Calu3 (cell line): Measurements from ENCODE around the gene LONRF3. TPM values are rescaled to one million over a fixed set of nuclear protein-coding genes. Genes with fewer than 3 reads are reported as not detected.

Source experiments
- BruUV-seq: library from RNA; stranded (reverse); fragments of 400-500 nt; replicated peaks from 2 replicates; lab custom pipeline; 2021; lab: Mats Ljungman, UMichigan
- CTCF ChIA-PET: fragments of 300-600 bp; sonication (Branson Sonifier 250); formaldehyde crosslinking; loops from one replicate; lab custom pipeline; 2022; ENCODE audit warnings: antibody characterized with exemption; lab: Charles Lee
- DNase-seq: peaks from one replicate; pipeline ENCODE4 v3.0.0; 2022
- H3K27ac Mint-ChIP-seq: one replicate; pipeline ENCODE4 v1.8.0; 2022; ENCODE audit warnings: mixed read lengths; ENCODE audit not compliant: unreplicated experiment
- H3K27me3 Mint-ChIP-seq: one replicate; pipeline ENCODE4 v1.8.0; 2022; ENCODE audit warnings: mixed read lengths; ENCODE audit not compliant: unreplicated experiment
- H3K36me3 Mint-ChIP-seq: one replicate; pipeline ENCODE4 v1.8.0; 2022; ENCODE audit warnings: mild to moderate bottlenecking, moderate library complexity, mixed read lengths; ENCODE audit not compliant: insufficient read depth, unreplicated experiment
- H3K4me1 Mint-ChIP-seq: one replicate; pipeline ENCODE4 v1.8.0; 2022; ENCODE audit warnings: mild to moderate bottlenecking, low read depth, mixed read lengths; ENCODE audit not compliant: unreplicated experiment
- H3K4me3 Mint-ChIP-seq: one replicate; pipeline ENCODE4 v1.8.0; 2022; ENCODE audit warnings: mild to moderate bottlenecking, low read depth, moderate library complexity, mixed read lengths; ENCODE audit not compliant: unreplicated experiment
- H3K9me3 Mint-ChIP-seq: one replicate; pipeline ENCODE4 v1.8.0; 2022; ENCODE audit warnings: low read depth, mixed read lengths; ENCODE audit not compliant: unreplicated experiment
- intact Hi-C: fragments of 100-400 bp; cut with micrococcal nuclease; formaldehyde crosslinking; loops from one replicate; pipeline ENCODE4 v1.10.0; 2022; ENCODE audit not compliant: unreplicated experiment
- total RNA-seq: library from RNA; stranded (reverse); gene quantifications from 2 replicates; pipeline ENCODE4 v1.2.3, GENCODE V29; 2022
- TF ChIP-seq, protein P1 (sequence below): fragments of 200-600 bp; IDR thresholded peaks from one replicate; pipeline ENCODE4 v1.8.0; 2022; ENCODE audit warnings: antibody characterized with exemption; ENCODE audit not compliant: unreplicated experiment

Gene LONRF3
- total RNA-seq, 1 experiment from 2014 or later, result 6.7 TPM

DNA sequence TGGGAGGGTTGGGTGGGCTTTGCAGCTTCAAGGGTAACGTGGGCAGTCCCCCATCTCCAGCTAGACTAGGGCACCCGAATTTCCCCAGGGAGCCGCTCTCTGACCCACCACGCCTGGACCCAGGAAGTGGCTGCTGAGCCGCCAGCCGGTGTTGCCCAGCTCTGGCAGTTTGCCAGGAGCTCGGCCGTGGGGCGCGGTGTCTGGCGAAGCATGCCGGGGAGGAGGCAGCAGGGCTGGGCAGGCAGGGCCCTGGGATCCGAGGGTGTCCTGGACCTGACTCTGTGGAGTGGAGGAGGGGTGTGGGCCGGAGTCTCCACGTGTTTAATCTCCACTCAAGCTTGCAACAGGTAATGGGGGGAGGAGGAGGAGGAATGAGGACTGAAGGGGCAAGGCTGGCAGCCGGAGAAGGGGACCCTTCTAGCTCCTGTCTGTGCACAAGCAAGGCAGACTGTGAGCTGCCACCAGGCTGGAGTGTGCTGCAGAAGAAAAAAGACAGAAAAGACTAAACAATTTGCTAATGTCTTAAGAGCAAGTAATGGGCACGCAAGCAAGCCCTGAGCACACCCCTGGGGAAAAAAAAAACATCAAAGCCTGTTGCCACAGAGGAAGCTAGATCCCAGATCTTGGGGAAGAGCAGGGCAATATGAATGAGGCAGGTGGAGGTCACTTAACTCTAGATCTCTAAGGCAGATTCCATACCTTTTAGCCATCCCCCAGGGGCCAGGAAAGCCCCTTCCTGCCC, 2.4 kb downstream of the LONRF3 start:
- H3K9me3 Mint-ChIP-seq, result no peaks in the 10 kb centered on the region

DNA sequence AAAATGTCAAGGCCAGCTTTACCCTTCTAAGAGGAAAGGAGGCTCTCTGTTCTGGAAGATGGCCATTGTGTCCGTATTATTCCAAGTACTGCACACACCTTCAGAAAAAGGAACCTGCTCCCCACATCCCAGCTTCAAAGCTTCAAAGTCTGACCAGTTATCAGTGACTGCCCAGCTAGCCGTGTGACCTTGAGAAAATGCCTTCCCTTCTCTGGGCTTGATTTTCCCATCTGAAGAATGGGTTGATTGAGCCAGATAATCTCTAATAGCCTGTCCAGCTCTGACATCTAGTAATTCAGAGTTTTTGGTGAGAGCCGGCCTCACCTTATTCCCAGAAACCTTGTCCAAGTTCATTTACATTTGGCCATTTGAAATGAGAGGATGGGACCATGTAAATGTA, 3.0 kb downstream of the LONRF3 start:
- H3K9me3 Mint-ChIP-seq, result no peaks in the 10 kb centered on the region

More for the DNA sequence above, 2.4 kb downstream of the LONRF3 start:
- peaks cover 17% of the 10 kb centered on the region for H3K27me3 Mint-ChIP-seq
- H3K4me1 Mint-ChIP-seq, result peaks cover 25% of the 10 kb centered on the region
- intact Hi-C loops, result no loop called here
- no TSS peak for BruUV-seq
- CTCF ChIA-PET, result no interaction called here
- H3K4me3 Mint-ChIP-seq, result peak overlapping the region; percentile 90
- TF ChIP-seq, protein P1, sequence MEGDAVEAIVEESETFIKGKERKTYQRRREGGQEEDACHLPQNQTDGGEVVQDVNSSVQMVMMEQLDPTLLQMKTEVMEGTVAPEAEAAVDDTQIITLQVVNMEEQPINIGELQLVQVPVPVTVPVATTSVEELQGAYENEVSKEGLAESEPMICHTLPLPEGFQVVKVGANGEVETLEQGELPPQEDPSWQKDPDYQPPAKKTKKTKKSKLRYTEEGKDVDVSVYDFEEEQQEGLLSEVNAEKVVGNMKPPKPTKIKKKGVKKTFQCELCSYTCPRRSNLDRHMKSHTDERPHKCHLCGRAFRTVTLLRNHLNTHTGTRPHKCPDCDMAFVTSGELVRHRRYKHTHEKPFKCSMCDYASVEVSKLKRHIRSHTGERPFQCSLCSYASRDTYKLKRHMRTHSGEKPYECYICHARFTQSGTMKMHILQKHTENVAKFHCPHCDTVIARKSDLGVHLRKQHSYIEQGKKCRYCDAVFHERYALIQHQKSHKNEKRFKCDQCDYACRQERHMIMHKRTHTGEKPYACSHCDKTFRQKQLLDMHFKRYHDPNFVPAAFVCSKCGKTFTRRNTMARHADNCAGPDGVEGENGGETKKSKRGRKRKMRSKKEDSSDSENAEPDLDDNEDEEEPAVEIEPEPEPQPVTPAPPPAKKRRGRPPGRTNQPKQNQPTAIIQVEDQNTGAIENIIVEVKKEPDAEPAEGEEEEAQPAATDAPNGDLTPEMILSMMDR, result no peak
- no peak overlapping the region for H3K27ac Mint-ChIP-seq
- DNase-seq, result peak; percentile 79
- peaks cover 23% of the 10 kb centered on the region for H3K36me3 Mint-ChIP-seq

DNA sequence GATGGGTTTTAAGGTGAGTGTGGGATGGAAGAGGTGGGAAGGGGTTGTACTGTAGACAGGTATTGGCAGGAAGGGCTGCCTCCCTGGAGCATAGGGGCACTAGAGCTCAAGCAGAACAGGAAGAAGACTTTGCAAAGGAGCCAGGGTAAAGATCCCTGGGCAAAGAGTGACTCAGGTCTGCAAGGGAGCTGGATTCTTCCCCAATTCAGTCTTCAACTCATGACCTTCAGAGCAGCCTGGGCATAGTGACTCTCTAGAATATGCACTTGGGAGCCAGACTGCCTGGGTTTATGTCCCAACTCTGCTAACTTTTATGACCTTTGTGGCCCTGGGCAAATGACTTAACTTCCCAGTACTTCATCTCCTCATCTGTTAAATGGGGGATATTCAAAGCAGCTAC, 4.0 kb downstream of the LONRF3 start:
- Mint-ChIP-seq H3K4me1 (peaks cover 16% of the 10 kb centered on the region), H3K4me3 (no peak overlapping the region), H3K27ac (no peak overlapping the region), H3K9me3 (no peaks in the 10 kb centered on the region), H3K27me3 (peaks cover 4% of the 10 kb centered on the region), H3K36me3 (peaks cover 23% of the 10 kb centered on the region)
- TF ChIP-seq, protein P1, result no peak
- intact Hi-C loops, result no loop called here
- CTCF ChIA-PET, result no interaction called here
- no TSS peak for BruUV-seq
- no peak for DNase-seq

More for the DNA sequence above, 3.0 kb downstream of the LONRF3 start:
- Mint-ChIP-seq H3K27ac (no peak overlapping the region), H3K4me1 (peaks cover 25% of the 10 kb centered on the region), H3K4me3 (peak overlapping the region; percentile 90), H3K27me3 (peaks cover 14% of the 10 kb centered on the region), H3K36me3 (peaks cover 23% of the 10 kb centered on the region)
- TF ChIP-seq, protein P1, result no peak
- DNase-seq, result no peak
- TSS peak; percentile 13 for BruUV-seq
- CTCF ChIA-PET, result no interaction called here
- intact Hi-C loops, result no loop called here

DNA sequence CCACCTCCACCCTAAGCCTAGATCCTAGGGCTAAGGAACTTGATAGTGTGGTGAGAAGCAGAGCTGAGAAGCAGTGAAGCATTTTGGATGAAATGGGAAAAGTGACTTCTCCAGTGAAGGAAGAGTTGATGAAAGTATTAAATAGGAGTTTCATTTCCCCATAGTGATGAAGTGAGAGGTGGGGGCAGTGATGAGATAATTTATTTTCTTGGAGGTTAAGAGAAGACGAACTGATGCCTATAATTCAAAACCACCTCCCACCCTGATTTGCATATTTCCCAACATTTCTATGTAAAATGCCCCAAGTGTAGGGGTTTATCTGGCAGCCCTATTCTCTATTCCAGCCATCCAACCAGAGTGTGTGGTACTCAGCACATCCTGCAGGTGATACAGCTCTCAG, 6.3 kb downstream of the LONRF3 start:
- DNase-seq, result no peak
- H3K27me3 Mint-ChIP-seq, result no peaks in the 10 kb centered on the region
- H3K27ac Mint-ChIP-seq, result no peak overlapping the region
- TF ChIP-seq, protein P1, result no peak
- CTCF ChIA-PET, result no interaction called here
- peaks cover 13% of the 10 kb centered on the region for H3K4me1 Mint-ChIP-seq
- intact Hi-C loops, result no loop called here
- no peak overlapping the region for H3K4me3 Mint-ChIP-seq
- H3K36me3 Mint-ChIP-seq, result peaks cover 4% of the 10 kb centered on the region
- no peaks in the 10 kb centered on the region for H3K9me3 Mint-ChIP-seq
- BruUV-seq, result no TSS peak
